Panc1 (cell line): Measurements from ENCODE around the gene SPECC1. TPM values are rescaled to one million over a fixed set of nuclear protein-coding genes. Genes with fewer than 3 reads are reported as not detected.

Experiments used
- ATAC-seq: fragments of 200-7000 bp; cut with Tn5 transposase; 2 replicates; pipeline ENCODE4 v1.9.1; 2020; ENCODE audit warnings: mild to moderate bottlenecking, moderate library complexity
- BruUV-seq: library from RNA; stranded (reverse); fragments of 400-500 nt; replicated peaks from 2 replicates; lab custom pipeline; 2021; lab: Mats Ljungman, UMichigan
- CTCF ChIA-PET: fragments of 300-600 bp; sonication (Branson Sonifier 250); formaldehyde crosslinking; loops from one replicate; lab custom pipeline; 2022; ENCODE audit warnings: antibody characterized with exemption; lab: Charles Lee
- POLR2A ChIA-PET: fragments of 300-600 bp; sonication (Branson Sonifier 250); formaldehyde crosslinking; loops from one replicate; lab custom pipeline; 2022; ENCODE audit warnings: antibody characterized with exemption; lab: Charles Lee
- DNase-seq: peaks from one replicate; pipeline ENCODE4 v3.0.0-alpha.2; 2010; ENCODE audit warnings: low read depth, low spot score
- H3K27ac ChIP-seq: 2 replicates; pipeline ENCODE4 v1.5.1; 2011; ENCODE audit warnings: mild to moderate bottlenecking, low read length, inconsistent platforms
- H3K27me3 ChIP-seq: fragments of 200-500 bp; sonication (Bioruptor generic); 2 replicates; pipeline ENCODE4 v1.6.0; 2014; ENCODE audit warnings: low read length, inconsistent platforms; ENCODE audit not compliant: control insufficient read depth, insufficient read depth
- H3K36me3 ChIP-seq: fragments of 200-500 bp; sonication (Bioruptor generic); 2 replicates; pipeline ENCODE4 v1.5.1; 2014; ENCODE audit warnings: inconsistent platforms, mild to moderate bottlenecking, low read length, moderate library complexity; ENCODE audit not compliant: control insufficient read depth, insufficient read depth
- H3K4me1 ChIP-seq: 2 replicates; pipeline ENCODE4 v1.5.1; 2011; ENCODE audit warnings: inconsistent platforms, mild to moderate bottlenecking, low read length, moderate library complexity; ENCODE audit not compliant: control insufficient read depth, insufficient read depth
- H3K4me3 ChIP-seq, 2 experiments: 2 replicates each; pipeline ENCODE4 v1.5.1; 2011 to 2012; ENCODE audit warnings: low read depth in 2 of 2, low read length in 2 of 2, mild to moderate bottlenecking in 2 of 2, inconsistent platforms in 1 of 2, moderate library complexity in 1 of 2
- H3K9me3 ChIP-seq: fragments of 200-500 bp; sonication (Bioruptor generic); 2 replicates; pipeline ENCODE4 v1.5.1; 2014; ENCODE audit warnings: low read depth, mild to moderate bottlenecking, inconsistent platforms, low read length, moderate library complexity; ENCODE audit not compliant: control insufficient read depth, insufficient read depth
- POLR2AphosphoS5 ChIP-seq: IDR thresholded peaks from 2 replicates; pipeline ENCODE4 v1.6.1; 2012; ENCODE audit warnings: mild to moderate bottlenecking, low read depth, low read length, moderate library complexity
- REST ChIP-seq, 2 experiments: IDR thresholded peaks; 2 replicates each; pipeline ENCODE4 v1.6.1; 2011 to 2012; ENCODE audit warnings: low read depth in 2 of 2, control low read depth in 1 of 2, low read length in 1 of 2, mild to moderate bottlenecking in 1 of 2, moderate library complexity in 1 of 2; ENCODE audit not compliant: insufficient read depth in 1 of 2
- SIN3A ChIP-seq: IDR thresholded peaks from 2 replicates; pipeline ENCODE4 v1.6.1; 2012; ENCODE audit warnings: low read depth, mild to moderate bottlenecking, low read length, moderate library complexity, borderline replicate concordance; ENCODE audit not compliant: insufficient read depth
- TCF7L2 ChIP-seq: IDR thresholded peaks from 2 replicates; pipeline ENCODE4 v1.6.1; 2011; ENCODE audit warnings: mild to moderate bottlenecking, low read depth, low read length, inconsistent platforms
- in situ Hi-C: cut with HindIII; loops from 2 replicates; pipeline ENCODE4 v1.10.0; 2016; ENCODE audit warnings: low sequenced_read_pairs, low pct_unique_long_range_greater_than_20kb
- intact Hi-C: fragments of 100-400 bp; cut with micrococcal nuclease; formaldehyde crosslinking; loops from one replicate; pipeline ENCODE4 v1.10.0; 2022; ENCODE audit not compliant: unreplicated experiment
- total RNA-seq: library from RNA; stranded (reverse); gene quantifications from one replicate; pipeline ENCODE4 v1.2.1, GENCODE V29; 2021; ENCODE audit not compliant: unreplicated experiment
- TF ChIP-seq, protein P1 (sequence below): fragments of 450-650 bp; IDR thresholded peaks from 2 replicates; pipeline ENCODE4 v1.5.1; 2017; ENCODE audit warnings: mild to moderate bottlenecking

Gene SPECC1
- total RNA-seq, 1 experiment from 2014 or later: 80.8 TPM

DNA sequence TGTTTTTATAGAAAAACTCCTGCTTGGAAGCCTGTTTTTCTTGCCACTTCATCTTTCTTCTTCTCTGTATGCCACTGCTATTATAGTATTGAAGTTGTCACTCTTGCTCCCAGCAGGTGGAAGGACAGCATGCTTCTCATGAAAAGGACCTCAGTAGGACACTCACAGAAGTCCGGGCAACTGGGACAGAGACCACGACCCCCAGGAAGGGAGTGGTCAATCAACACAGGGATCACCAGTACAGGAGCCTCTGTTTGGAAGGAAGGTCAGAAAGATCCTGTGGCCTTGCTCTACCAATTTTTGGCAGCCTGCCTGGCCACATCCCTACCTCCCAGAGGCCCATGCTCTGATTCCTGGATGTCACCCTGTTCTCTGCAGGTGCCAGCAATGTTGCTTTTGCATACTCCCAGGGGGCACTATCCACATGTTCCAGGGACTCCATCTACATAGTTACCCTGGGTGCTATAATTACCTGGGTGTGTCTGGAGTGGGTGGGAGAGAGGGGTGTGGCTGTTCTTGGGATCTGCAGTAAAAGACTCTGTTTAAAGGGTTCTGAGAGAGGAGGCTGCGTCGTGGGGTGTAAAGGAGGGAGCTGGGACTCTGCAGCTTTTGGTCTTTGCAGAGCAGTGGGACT, 17.8 kb upstream of the SPECC1 start:
- TF ChIP-seq TCF7L2 (no peak), POLR2AphosphoS5 (no peak), SIN3A (no peak), REST (IDR thresholded peaks at IDR 0.05; ENCODE audit: insufficient read depth in 1 of 2, low read depth in 2 of 2, low read length in 1 of 2) (no peak)
- TF ChIP-seq, protein P1, sequence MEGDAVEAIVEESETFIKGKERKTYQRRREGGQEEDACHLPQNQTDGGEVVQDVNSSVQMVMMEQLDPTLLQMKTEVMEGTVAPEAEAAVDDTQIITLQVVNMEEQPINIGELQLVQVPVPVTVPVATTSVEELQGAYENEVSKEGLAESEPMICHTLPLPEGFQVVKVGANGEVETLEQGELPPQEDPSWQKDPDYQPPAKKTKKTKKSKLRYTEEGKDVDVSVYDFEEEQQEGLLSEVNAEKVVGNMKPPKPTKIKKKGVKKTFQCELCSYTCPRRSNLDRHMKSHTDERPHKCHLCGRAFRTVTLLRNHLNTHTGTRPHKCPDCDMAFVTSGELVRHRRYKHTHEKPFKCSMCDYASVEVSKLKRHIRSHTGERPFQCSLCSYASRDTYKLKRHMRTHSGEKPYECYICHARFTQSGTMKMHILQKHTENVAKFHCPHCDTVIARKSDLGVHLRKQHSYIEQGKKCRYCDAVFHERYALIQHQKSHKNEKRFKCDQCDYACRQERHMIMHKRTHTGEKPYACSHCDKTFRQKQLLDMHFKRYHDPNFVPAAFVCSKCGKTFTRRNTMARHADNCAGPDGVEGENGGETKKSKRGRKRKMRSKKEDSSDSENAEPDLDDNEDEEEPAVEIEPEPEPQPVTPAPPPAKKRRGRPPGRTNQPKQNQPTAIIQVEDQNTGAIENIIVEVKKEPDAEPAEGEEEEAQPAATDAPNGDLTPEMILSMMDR: no peak
- no peak for DNase-seq
- intact Hi-C loops: loop anchor here (5.0 to 10.0 kb wide), 2 partner anchors 236 to 333 kb away; no protein-coding TSS in a partner anchor
- ATAC-seq: no peak
- Histone ChIP-seq H3K4me1 (no peaks in the 10 kb centered on the region; the same call in 1 of the 2 replicates), H3K27me3 (no peaks in the 10 kb centered on the region), H3K4me3 (no peak overlapping the region), H3K27ac (no peak overlapping the region), H3K36me3 (no peaks in the 10 kb centered on the region), H3K9me3 (no peaks in the 10 kb centered on the region)
- ChIA-PET POLR2A (no interaction called here), CTCF (no interaction called here)
- in situ Hi-C loops: no loop called here
- no TSS peak for BruUV-seq

DNA sequence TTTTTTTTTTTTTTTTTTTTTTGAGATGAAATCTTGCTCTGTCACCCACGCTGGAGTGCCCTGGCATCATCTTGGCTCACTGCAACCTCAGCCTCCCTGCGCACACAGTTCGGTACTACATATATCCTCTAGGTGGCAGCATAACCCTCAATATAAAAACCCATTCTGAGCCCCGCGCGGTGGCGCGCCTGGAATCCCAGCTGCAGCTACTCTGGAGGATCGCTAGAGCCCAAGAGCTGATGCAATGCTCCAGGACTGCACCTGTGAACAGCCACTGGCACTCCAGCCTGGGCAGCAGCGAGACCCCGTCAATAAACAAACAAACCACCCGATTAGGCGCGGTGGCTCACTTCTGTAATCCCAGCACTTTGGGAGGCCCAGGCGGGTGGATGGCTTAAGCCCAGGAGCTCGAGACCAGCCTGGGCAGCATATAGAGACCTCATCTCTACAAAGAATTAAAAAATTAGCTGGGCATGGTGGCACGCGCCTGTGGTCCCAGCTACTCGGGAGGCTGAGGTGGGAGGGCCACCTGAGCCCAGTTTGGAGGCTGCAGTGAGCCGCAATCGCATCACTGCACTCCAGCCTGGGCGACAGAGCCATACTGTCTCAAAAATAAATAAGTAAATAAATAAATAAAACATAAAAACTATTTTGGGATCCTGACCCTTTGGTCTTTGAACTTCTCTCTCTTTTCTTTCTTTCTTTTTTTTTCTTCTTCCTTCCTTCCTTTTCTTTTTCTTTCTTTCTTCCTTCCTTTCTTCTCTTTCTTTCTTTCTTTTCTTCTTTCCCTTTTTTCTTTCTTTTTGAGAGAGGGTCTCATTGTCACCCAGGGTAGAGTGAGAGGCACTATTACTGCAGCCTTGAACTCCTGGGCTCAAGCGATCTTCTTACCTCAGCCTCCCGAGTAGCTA, 16.1 kb upstream of the SPECC1 start:
- Histone ChIP-seq H3K9me3 (no peaks in the 10 kb centered on the region), H3K36me3 (no peaks in the 10 kb centered on the region), H3K27me3 (no peaks in the 10 kb centered on the region), H3K4me1 (no peaks in the 10 kb centered on the region; the same call in 1 of the 2 replicates), H3K4me3 (peak overlapping the region; percentile 21 to 54), H3K27ac (peak overlapping the region; percentile 55; the same call in 1 of the 2 replicates)
- DNase-seq (peak; percentile 86), ATAC-seq (peak; percentile 98)
- POLR2A ChIA-PET: no interaction called here
- intact Hi-C loops: loop anchor here (2.0 to 10.0 kb wide), 3 partner anchors 124 to 332 kb away; no protein-coding TSS in a partner anchor
- CTCF ChIA-PET: interaction anchor here (0.6 to 1.3 kb wide), 8 partner anchors 102 to 409 kb away, joined by 3 to 13 read pairs (median 6); no protein-coding TSS in a partner anchor
- TF ChIP-seq, protein P1: peak; percentile 78; the same call in 1 of the 2 replicates
- TF ChIP-seq REST (IDR thresholded peaks at IDR 0.05; ENCODE audit: insufficient read depth in 1 of 2, low read depth in 2 of 2, low read length in 1 of 2) (no peak), POLR2AphosphoS5 (peak; percentile 33; the same call in 1 of the 2 replicates)
- no TSS peak for BruUV-seq
- in situ Hi-C loops: no loop called here
